Stimulated activated CD4-positive, alpha-beta T cell treated with anti-CD3 and anti-CD28 coated beads, Interleukin-2, amount 100 ng/mL, for 4 hours (primary cell): ENCODE results near the gene RAPGEF6.
"Not testable (repeated sequence)": the region's sequence is repeated elsewhere in the genome, so short reads cannot be mapped to it uniquely, and the experiment has no call there.

Experiments
- DNase-seq: peaks from one replicate; pipeline ENCODE4 v3.0.0-alpha.2; 2020; ENCODE audit warnings: low read depth

The RAPGEF6 gene

DNA sequence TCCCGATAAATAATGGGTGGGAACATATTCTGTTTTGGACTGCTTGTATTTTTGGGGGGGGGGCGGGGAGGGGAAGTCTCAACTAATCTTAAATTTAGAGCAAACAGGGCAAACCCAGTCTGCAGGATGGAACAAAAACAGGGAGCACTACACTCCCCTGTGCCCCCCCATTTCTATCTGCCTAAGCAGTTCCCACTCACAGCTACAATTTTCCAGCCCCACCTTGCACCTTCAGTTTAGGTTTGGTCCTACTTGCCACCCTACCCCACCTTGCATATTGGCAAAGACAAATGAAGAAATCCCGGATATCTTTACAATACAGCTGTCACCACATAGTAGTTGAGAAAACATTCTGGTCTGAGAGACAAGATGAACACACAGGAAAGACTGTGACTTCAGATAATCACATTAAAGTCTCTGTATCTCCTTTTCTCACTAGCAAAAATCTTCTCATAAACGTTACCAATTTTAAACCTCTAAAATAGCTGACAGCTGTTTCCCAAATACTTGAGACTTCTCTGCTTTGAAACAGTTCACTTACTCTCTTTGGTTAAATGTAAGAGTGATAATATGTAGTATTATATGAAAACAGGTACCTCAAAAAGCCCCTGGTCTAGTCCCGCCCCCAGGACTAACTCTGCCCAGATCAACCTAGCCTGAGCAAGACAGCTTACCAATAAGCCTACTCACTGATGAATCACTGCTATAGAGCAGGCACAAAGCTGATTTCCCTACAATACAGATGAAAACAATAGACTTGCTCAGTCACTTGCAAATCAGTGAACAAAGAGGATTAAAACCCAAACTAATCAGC is 5.2 kb upstream of the RAPGEF6 start:
- DNase-seq: peak; percentile 58

DNA sequence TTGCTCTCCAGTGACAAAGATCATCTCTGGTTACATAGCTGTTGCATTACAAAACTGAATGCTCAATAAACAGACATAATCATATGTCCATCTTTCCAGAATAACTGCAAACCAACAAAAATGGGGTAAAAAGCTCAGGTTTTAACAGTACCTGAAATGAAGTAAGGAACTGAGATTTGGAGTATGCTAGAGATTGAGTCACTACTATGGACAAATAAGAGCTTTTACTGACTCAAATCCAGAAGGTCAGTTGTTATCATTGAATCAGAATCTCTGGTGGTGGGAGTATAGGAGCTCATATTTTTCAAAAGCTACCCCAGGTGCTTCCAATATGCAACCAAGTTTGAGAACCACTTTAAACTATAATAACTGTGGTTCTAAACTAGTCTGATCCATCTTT is 4.1 kb upstream of the RAPGEF6 start:
- no peak for DNase-seq

DNA sequence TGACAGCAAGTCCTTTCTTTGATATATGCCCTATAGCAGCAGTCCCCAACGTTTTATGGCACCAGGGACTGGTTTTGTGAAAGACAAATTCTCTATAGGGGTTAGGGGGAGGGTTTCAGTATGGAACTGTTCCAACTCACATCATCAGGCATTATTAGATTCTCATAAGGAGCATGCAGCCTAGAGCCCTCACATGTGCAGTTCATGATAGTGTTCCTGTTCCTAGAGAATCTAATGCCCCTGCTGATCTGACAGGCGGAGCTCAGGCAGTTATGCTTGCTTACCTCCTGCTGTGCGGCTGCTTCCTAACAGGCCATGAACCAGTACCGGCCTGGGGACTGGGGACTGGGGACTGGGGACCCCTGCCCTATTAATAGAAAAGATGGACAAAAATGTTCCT is 2.7 kb upstream of the RAPGEF6 start:
- no peak for DNase-seq

GRCh38 chr5:131635684-131636572 is 899 bp upstream of the RAPGEF6 start:
- DNase-seq: no peak

DNA sequence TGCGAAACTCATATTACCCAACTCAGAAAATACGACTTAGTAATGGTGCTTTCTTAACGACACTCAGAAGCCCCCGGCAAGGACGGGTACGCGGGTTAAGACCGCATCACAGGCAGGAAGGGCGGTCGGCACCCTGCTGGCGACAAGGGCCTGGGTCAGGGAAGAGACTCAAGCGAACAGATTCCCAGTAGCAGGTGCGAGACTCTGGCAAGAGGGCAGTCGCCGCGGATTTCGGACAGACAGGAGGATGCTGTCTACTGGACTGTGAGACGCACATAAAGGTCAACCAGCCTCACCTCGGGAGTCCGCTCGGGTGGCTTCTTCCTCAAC is 398 bp downstream of the RAPGEF6 start:
- peak; percentile 29 for DNase-seq

DNA sequence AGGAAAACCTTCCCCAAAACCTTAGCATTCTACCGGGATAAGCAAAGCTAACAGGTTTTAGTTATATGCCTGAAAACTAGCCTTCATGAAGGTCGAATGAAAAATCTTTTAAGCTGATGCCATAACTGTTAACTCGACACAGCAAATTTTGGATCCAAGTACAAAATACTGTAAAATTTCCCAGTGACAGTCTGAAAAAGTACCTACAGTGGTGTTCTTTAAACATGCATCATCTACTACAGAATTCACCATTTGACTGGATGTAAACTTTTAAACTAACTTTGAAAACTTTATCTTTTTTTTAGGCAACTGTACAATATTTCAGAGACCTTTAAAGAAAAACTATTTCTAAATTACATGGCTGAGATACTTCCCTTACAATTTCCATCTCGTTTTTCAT is 791 bp downstream of the RAPGEF6 start:
- DNase-seq: no peak

GRCh38 chr5:131633830-131634229 is 1.2 kb downstream of the RAPGEF6 start:
- no peak for DNase-seq

DNA sequence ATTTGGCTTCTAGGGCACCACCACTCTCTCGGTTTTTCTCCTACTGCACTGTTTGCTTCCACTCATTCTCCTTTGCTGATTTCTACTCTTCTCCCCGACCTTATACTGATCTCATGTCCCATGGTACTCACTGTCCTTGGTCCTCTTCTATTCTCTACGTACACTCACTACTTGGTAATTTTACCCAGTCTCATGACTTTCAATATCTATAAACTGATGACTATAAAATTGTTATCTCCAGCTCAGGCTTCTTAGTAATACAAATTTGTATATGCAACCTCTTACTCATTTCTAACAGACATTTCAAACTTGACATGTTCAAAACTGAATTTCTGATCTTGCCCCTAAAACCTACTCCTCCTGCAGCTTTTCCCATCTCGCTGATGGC is 4.1 kb downstream of the RAPGEF6 start:
- no peak for DNase-seq

- no peak for DNase-seq
Measured at GRCh38 chr5:131630208-131630962, 4.6 kb downstream of the RAPGEF6 start.

GRCh38 chr5:131628990-131629389 is 6.0 kb downstream of the RAPGEF6 start:
- DNase-seq: no peak

GRCh38 chr5:131627207-131627865 is 7.7 kb downstream of the RAPGEF6 start:
- no peak for DNase-seq

DNA sequence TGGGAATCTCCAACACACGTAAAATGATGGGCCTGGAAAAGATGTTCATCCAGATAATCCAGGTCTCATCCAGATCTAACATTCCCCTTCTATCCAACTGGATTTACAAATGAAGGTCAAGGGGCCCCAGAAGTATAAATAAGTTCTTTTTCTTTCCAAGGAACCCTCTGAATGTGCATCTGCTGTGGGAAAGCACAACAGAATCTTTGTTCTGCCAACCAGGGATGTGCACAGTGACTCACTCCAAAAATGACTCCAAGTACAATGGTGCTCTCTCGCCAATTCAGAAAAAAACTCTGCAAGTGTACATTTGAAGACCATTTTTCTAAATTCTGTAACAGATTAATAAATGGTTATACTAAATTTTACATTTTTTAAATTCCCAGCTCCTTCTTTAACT is 12.4 kb downstream of the RAPGEF6 start:
- DNase-seq: no peak

DNA sequence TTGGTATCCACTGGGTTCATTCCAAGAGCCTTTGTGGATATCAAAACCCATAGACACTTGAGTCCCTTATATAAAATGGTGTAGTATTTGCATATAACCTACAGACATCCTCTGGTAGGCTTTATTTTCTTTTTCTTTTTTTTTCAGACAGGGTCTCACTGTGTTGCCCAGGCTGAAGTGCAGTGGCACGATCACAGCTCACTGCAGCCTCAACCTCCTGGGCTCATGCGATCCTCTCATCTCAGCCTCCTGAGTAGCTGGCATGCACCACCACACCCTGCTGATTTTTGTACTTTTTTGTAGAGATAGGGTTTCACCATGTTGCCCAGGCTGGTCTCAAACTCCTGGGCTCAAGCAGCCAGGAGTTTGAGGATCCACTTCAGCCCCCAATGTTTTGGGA is 13.9 kb downstream of the RAPGEF6 start:
- not testable (repeated sequence) for DNase-seq

- DNase-seq: no peak
Measured at GRCh38 chr5:131619102-131619501, 15.9 kb downstream of the RAPGEF6 start.

DNA sequence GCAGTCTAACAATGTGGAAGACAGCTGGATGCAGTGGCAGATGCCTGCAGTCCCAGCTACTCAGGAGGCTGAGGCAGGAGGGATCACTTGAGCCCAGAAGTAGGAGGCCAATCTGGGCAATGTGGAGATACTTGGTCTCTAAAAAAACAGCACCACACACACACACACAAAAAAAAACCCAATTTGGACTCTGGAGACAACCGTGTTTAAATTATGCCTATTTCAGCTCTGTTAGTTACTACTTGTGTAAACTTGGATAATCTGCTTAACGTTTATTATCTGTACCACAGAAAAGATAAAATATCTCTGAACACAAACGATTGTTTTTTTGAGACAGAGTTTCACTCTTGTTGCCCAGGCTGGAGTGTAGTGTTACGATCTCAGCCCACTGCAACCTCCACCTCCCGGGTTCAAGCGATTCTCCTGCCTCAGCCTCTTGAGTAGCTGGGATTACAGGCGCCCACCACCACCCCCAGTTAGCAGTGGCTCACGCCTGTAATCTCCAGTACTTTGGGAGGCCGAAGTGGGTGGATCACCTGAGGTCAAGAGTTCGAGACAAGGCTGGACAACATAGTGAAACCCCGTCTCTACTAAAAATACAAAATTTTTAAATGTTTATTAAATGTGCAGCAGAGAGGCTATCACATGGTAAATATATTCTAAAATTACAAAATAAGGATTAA is 17.7 kb downstream of the RAPGEF6 start:
- no peak for DNase-seq

DNA sequence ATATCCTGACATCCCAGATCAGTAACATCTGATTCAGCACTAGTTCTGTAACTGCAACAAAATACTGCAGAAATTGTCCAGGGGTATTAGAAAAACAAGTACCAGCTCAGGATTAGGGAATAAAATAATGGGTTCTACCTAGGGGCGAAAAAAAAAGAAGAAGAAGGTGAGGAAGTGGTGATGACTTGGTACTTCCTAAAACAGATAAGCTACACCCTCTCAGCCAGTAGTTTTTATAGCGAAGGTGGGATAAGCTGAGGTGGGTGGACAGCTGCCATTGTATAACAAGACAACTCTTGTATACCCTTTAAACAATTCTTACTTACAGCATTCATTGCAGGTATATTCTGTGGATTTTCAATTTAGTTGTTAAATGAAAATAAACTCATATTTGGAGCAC is 19.1 kb downstream of the RAPGEF6 start:
- DNase-seq: no peak

DNA sequence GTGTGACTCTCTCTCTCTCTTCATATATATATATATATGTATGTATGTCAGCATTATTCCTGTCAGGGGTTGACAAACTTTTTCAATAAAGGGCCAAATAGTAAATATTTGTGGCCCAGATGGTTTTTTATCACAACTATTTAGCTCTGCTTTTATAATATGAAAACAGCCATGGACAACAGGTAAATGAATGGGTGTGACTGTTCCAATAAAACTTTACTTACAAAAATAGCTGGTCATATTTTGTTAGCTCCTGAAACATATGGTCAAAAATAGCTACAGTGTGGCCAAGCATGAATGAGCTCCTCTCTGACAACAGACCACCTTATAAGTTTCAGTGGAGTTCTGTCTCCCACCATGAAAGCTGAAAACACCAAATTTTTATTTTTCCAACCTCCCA is 21.6 kb downstream of the RAPGEF6 start:
- no peak for DNase-seq

DNA sequence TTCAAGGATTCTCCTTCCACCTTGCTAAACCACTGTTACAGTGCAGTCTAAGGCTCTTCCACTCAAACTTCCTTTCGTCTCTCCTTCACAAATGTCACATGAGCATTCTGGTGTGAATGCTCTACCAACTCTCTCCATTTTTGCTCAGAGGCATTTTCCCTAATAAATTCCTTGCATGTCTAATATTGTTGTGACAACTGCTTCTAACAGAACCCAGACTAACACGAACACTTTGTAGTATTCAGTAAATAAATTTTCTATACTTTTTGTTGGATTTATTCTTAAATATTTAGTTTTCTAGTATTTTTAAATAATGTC is 24.0 kb downstream of the RAPGEF6 start:
- DNase-seq: no peak

- no peak for DNase-seq
Measured at GRCh38 chr5:131610198-131611063, 24.6 kb downstream of the RAPGEF6 start.

DNA sequence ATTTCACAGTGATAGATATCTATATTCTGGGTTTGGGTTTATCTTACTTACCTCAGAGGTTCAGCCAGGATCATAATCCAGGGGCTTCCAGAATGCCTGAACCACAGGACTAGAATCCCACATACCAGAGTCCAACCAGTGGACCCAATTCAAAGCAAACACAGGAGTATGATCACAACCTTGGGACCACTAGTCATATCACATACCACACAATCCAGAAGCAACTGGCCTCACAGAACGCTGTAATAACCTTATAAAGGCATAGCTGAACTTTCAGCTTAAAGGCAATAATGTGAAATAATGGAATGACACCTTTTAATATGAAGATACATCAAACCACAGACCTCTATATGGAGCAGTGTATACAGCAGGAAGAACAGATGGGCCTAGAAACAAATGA is 25.3 kb downstream of the RAPGEF6 start:
- no peak for DNase-seq

DNA sequence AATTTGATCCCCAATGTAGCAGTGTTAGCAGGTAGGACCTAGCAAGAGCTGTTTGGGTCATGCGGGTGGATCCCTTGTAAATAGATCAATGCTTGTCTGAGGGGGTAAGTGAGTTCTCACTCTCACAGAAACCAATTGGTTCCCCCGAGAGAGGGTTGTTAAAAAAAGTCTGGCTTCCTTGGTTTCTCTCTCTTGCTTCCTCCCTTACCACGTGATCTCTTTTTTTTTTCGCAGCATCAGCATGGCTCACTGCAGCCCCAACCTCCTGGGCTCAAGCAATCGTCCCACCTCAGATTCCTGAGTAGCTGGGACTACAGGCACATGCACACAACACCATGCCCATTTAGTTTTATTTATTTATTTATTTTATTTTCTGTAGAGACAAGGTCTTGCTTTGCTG is 26.4 kb downstream of the RAPGEF6 start:
- DNase-seq: no peak
